ENCODE data around the gene RAPGEF6. TPM values are rescaled to one million over a fixed set of nuclear protein-coding genes. Genes with fewer than 3 reads are reported as not detected.
A peak's percentile ranks its signal among the peaks of the same experiment; 100 is the strongest.

The RAPGEF6 gene
- total RNA-seq, 1 donor, result 15.6 TPM

- peaks cover 11% of the 10 kb centered on the region for H3K4me1 ChIP-seq (ENCODE audit: insufficient read depth, low read length)
- no peak overlapping the region for H2AFZ ChIP-seq (ENCODE audit: low read length)
- H3K4me3 ChIP-seq (ENCODE audit: insufficient read depth, low read length), result no peak overlapping the region
- no peak for TF ChIP-seq CTCF (IDR thresholded peaks at IDR 0.05; ENCODE audit: extremely low read depth, low read depth, low read length)
- peaks cover 5% of the 10 kb centered on the region for H4K20me1 ChIP-seq (ENCODE audit: insufficient read depth, low read length)
- H3K79me2 ChIP-seq (ENCODE audit: insufficient read depth, low read length), result peaks cover 14% of the 10 kb centered on the region
- peaks cover 9% of the 10 kb centered on the region for H3K36me3 ChIP-seq (ENCODE audit: insufficient read depth, low read length)
- H3K4me2 ChIP-seq (ENCODE audit: insufficient read depth, low read length), result no peak overlapping the region
- DNase-seq (ENCODE audit: insufficient read length, low spot score, missing footprints), result peak; percentile 46
- H3K27ac ChIP-seq (ENCODE audit: low read depth, low read length), result no peak overlapping the region
- H3K9me3 ChIP-seq (ENCODE audit: low read depth, low read length), result no peaks in the 10 kb centered on the region
- H3K27me3 ChIP-seq (ENCODE audit: insufficient read depth, low read length), result no peaks in the 10 kb centered on the region
Measured at GRCh38 chr5:131384616-131385214, 250.3 kb downstream of the RAPGEF6 start.

GRCh38 chr5:131384173-131384572 lies 250.9 kb downstream of the RAPGEF6 start:
- no peak for TF ChIP-seq CTCF (IDR thresholded peaks at IDR 0.05; ENCODE audit: extremely low read depth, low read depth, low read length)
- no peak overlapping the region for H2AFZ ChIP-seq (ENCODE audit: low read length)

GRCh38 chr5:131382407-131383395 lies 252.3 kb downstream of the RAPGEF6 start:
- H3K4me2 ChIP-seq (ENCODE audit: insufficient read depth, low read length), result no peak overlapping the region
- H4K20me1 ChIP-seq (ENCODE audit: insufficient read depth, low read length), result peaks cover 5% of the 10 kb centered on the region
- no peaks in the 10 kb centered on the region for H3K9me3 ChIP-seq (ENCODE audit: low read depth, low read length)
- TF ChIP-seq CTCF (IDR thresholded peaks at IDR 0.05; ENCODE audit: extremely low read depth, low read depth, low read length), result peak; percentile 53
- H3K36me3 ChIP-seq (ENCODE audit: insufficient read depth, low read length), result peaks cover 9% of the 10 kb centered on the region
- H2AFZ ChIP-seq (ENCODE audit: low read length), result no peak overlapping the region
- H3K27ac ChIP-seq (ENCODE audit: low read depth, low read length), result no peak overlapping the region
- peaks cover 29% of the 10 kb centered on the region for H3K4me1 ChIP-seq (ENCODE audit: insufficient read depth, low read length)
- peaks cover 16% of the 10 kb centered on the region for H3K79me2 ChIP-seq (ENCODE audit: insufficient read depth, low read length)
- DNase-seq (ENCODE audit: insufficient read length, low spot score, missing footprints), result no peak
- no peak overlapping the region for H3K4me3 ChIP-seq (ENCODE audit: insufficient read depth, low read length)
- no peaks in the 10 kb centered on the region for H3K27me3 ChIP-seq (ENCODE audit: insufficient read depth, low read length)

More at GRCh38 chr5:131384173-131384572, 250.9 kb downstream of the RAPGEF6 start:
- no peaks in the 10 kb centered on the region for H3K27me3 ChIP-seq (ENCODE audit: insufficient read depth, low read length)
- no peaks in the 10 kb centered on the region for H3K9me3 ChIP-seq (ENCODE audit: low read depth, low read length)
- peaks cover 5% of the 10 kb centered on the region for H4K20me1 ChIP-seq (ENCODE audit: insufficient read depth, low read length)
- DNase-seq (ENCODE audit: insufficient read length, low spot score, missing footprints), result no peak
- H3K79me2 ChIP-seq (ENCODE audit: insufficient read depth, low read length), result peaks cover 15% of the 10 kb centered on the region
- no peak overlapping the region for H3K4me3 ChIP-seq (ENCODE audit: insufficient read depth, low read length)
- H3K4me1 ChIP-seq (ENCODE audit: insufficient read depth, low read length), result peaks cover 17% of the 10 kb centered on the region
- no peak overlapping the region for H3K4me2 ChIP-seq (ENCODE audit: insufficient read depth, low read length)
- peaks cover 9% of the 10 kb centered on the region for H3K36me3 ChIP-seq (ENCODE audit: insufficient read depth, low read length)
- no peak overlapping the region for H3K27ac ChIP-seq (ENCODE audit: low read depth, low read length)

- Histone ChIP-seq H3K4me1 (ENCODE audit: insufficient read depth, low read length) (peaks cover 33% of the 10 kb centered on the region), H3K27ac (ENCODE audit: low read depth, low read length) (no peak overlapping the region), H3K79me2 (ENCODE audit: insufficient read depth, low read length) (peaks cover 17% of the 10 kb centered on the region), H3K4me3 (ENCODE audit: insufficient read depth, low read length) (no peak overlapping the region), H3K36me3 (ENCODE audit: insufficient read depth, low read length) (peaks cover 8% of the 10 kb centered on the region), H3K4me2 (ENCODE audit: insufficient read depth, low read length) (no peak overlapping the region), H4K20me1 (ENCODE audit: insufficient read depth, low read length) (peaks cover 5% of the 10 kb centered on the region), H3K9me3 (ENCODE audit: low read depth, low read length) (no peaks in the 10 kb centered on the region), H2AFZ (ENCODE audit: low read length) (no peak overlapping the region), H3K27me3 (ENCODE audit: insufficient read depth, low read length) (no peaks in the 10 kb centered on the region)
- no peak for TF ChIP-seq CTCF (IDR thresholded peaks at IDR 0.05; ENCODE audit: extremely low read depth, low read depth, low read length)
- no peak for DNase-seq (ENCODE audit: insufficient read length, low spot score, missing footprints)
Measured at GRCh38 chr5:131381777-131382176, 253.3 kb downstream of the RAPGEF6 start.

All from osteoblast (primary cell).